Measurements from ENCODE around the gene IL11.
"Not testable (repeated sequence)": the region's sequence is repeated elsewhere in the genome, so short reads cannot be mapped to it uniquely, and the experiment has no call there.

Gene IL11

GRCh38 chr19:55352040-55352439 lies 18.2 kb downstream of the IL11 start:
- DNase-seq (ENCODE audit: low read depth) = no peak

- DNase-seq (ENCODE audit: low read depth) = no peak
Observed at GRCh38 chr19:55350620-55351315, 19.5 kb downstream of the IL11 start.

GRCh38 chr19:55348317-55349034 lies 21.8 kb downstream of the IL11 start:
- DNase-seq (ENCODE audit: low read depth) = no peak

GRCh38 chr19:55347442-55348009 lies 22.7 kb downstream of the IL11 start:
- DNase-seq (ENCODE audit: low read depth) = no peak

GRCh38 chr19:55346725-55347441 lies 23.4 kb downstream of the IL11 start:
- no peak for DNase-seq (ENCODE audit: low read depth)

GRCh38 chr19:55345818-55346724 lies 24.2 kb downstream of the IL11 start:
- no peak for DNase-seq (ENCODE audit: low read depth)

GRCh38 chr19:55345101-55345817 lies 25.0 kb downstream of the IL11 start:
- no peak for DNase-seq (ENCODE audit: low read depth)

GRCh38 chr19:55344444-55344843 lies 25.8 kb downstream of the IL11 start:
- no peak for DNase-seq (ENCODE audit: low read depth)

- no peak for DNase-seq (ENCODE audit: low read depth)
Observed at GRCh38 chr19:55341595-55342531, 28.4 kb downstream of the IL11 start.

GRCh38 chr19:55341171-55341588 lies 29.1 kb downstream of the IL11 start:
- DNase-seq (ENCODE audit: low read depth) = peak; percentile 68

GRCh38 chr19:55340784-55341147 lies 29.5 kb downstream of the IL11 start:
- DNase-seq (ENCODE audit: low read depth) = peak; percentile 22

- DNase-seq (ENCODE audit: low read depth) = peak; percentile 44
Observed at GRCh38 chr19:55339889-55340783, 30.1 kb downstream of the IL11 start.

- peak; percentile 100 for DNase-seq (ENCODE audit: low read depth)
Observed at GRCh38 chr19:55339105-55339888, 31.0 kb downstream of the IL11 start, which contains the start of gene KMT5C. KMT5C (plus strand) TSS chr19:55339876; CDS start chr19:55341937, 2,061 bp downstream.

GRCh38 chr19:55336101-55336500 lies 34.2 kb downstream of the IL11 start:
- no peak for DNase-seq (ENCODE audit: low read depth)

GRCh38 chr19:55333870-55334269 lies 36.4 kb downstream of the IL11 start:
- no peak for DNase-seq (ENCODE audit: low read depth)

GRCh38 chr19:55329791-55330190 lies 40.5 kb downstream of the IL11 start:
- DNase-seq (ENCODE audit: low read depth) = not testable (repeated sequence)

GRCh38 chr19:55328774-55329318 lies 41.4 kb downstream of the IL11 start:
- DNase-seq (ENCODE audit: low read depth) = not testable (repeated sequence)

Data from CMK (cell line).